H1 (cell line): ENCODE data around the gene TSPEAR. TPM values are rescaled to one million over a fixed set of nuclear protein-coding genes. Genes with fewer than 3 reads are reported as not detected.

Source experiments
- CTCF ChIA-PET: fragments of 300-600 bp; sonication (Branson Sonifier 250); formaldehyde crosslinking; loops from one replicate; lab custom pipeline; 2021; ENCODE audit not compliant: partially characterized antibody; lab: Charles Lee
- POLR2A ChIA-PET: fragments of 300-600 bp; sonication (Branson Sonifier 250); formaldehyde crosslinking; loops from one replicate; lab custom pipeline; 2021; ENCODE audit warnings: inconsistent platforms; ENCODE audit not compliant: partially characterized antibody; lab: Charles Lee
- DNase-seq, 2 experiments: peaks; one replicate each; pipeline versions ENCODE4 v3.0.0 to v3.0.0-alpha.2; 2010 to 2022; ENCODE audit warnings: low spot score in 2 of 2, low read depth in 1 of 2, mixed read lengths in 1 of 2
- FAIRE-seq: peaks from 2 replicates; lab custom pipeline; 2011; peaks lifted over from hg19 to GRCh38; lab: Jason Lieb, UNC
- H2AFZ ChIP-seq: 2 replicates; pipeline ENCODE4 v1.8.1; 2012; ENCODE audit warnings: low read length, inconsistent platforms
- H2AK5ac ChIP-seq: 2 replicates; pipeline ENCODE4 v1.6.1; 2013; ENCODE audit warnings: low read depth, low read length
- H2BK120ac ChIP-seq: replicated peaks from 2 replicates; pipeline ENCODE3; 2013; ENCODE audit warnings: low read depth, low read length, inconsistent platforms
- H2BK12ac ChIP-seq: 2 replicates; pipeline ENCODE4 v1.6.1; 2013; ENCODE audit warnings: low read depth, low read length
- H2BK15ac ChIP-seq: 2 replicates; pipeline ENCODE4 v1.6.1; 2013; ENCODE audit warnings: low read length
- H2BK20ac ChIP-seq: 2 replicates; pipeline ENCODE4 v1.6.1; 2013; ENCODE audit warnings: low read length
- H2BK5ac ChIP-seq: 2 replicates; pipeline ENCODE4 v1.6.1; 2013; ENCODE audit warnings: low read depth, low read length
- H3K14ac ChIP-seq: 2 replicates; pipeline ENCODE4 v1.6.1; 2013; ENCODE audit warnings: inconsistent platforms; ENCODE audit not compliant: insufficient read length
- H3K18ac ChIP-seq: 2 replicates; pipeline ENCODE4 v1.6.1; 2013; ENCODE audit warnings: low read length; ENCODE audit errors: extremely low read depth
- H3K23ac ChIP-seq: 2 replicates; pipeline ENCODE4 v1.6.1; 2013; ENCODE audit warnings: inconsistent platforms; ENCODE audit not compliant: insufficient read length
- H3K23me2 ChIP-seq: 2 replicates; pipeline ENCODE4 v1.6.1; 2013; ENCODE audit warnings: low read depth, low read length
- H3K27ac ChIP-seq: 2 replicates; pipeline ENCODE4 v1.6.1; 2011; ENCODE audit warnings: low read depth, low read length, inconsistent platforms
- H3K27me3 ChIP-seq, 4 experiments: replicated peaks in 1 of 4; 1 replicate in 1 of 4; 2 replicates in 3 of 4; pipeline versions ENCODE4 v1.6.1 to v1.8.1; 2011 to 2013; ENCODE audit warnings: low read length in 3 of 4, mild to moderate bottlenecking in 3 of 4, inconsistent platforms in 2 of 4, mixed read lengths in 2 of 4, moderate library complexity in 1 of 4; ENCODE audit not compliant: control insufficient read depth in 3 of 4, insufficient read depth in 3 of 4; ENCODE audit errors: extremely low read depth in 1 of 4
- H3K36me3 ChIP-seq, 4 experiments: 2 replicates each; pipeline versions ENCODE4 v1.6.1 to v1.8.1; 2011 to 2013; ENCODE audit warnings: mild to moderate bottlenecking in 4 of 4, low read length in 3 of 4, moderate library complexity in 2 of 4, control low read depth in 1 of 4, inconsistent platforms in 1 of 4; ENCODE audit not compliant: insufficient read depth in 4 of 4, control insufficient read depth in 2 of 4
- H3K4ac ChIP-seq: replicated peaks from 2 replicates; pipeline ENCODE3; 2013; ENCODE audit warnings: low read length, low read depth, mixed read lengths, inconsistent platforms; ENCODE audit not compliant: insufficient read length
- H3K4me1 ChIP-seq, 4 experiments: replicated peaks in 1 of 4; 1 replicate in 1 of 4; 2 replicates in 3 of 4; pipeline versions ENCODE4 v1.6.1 to v1.8.1; 2011 to 2013; ENCODE audit warnings: low read length in 3 of 4, inconsistent platforms in 2 of 4, mixed read lengths in 1 of 4; ENCODE audit not compliant: insufficient read depth in 4 of 4, control insufficient read depth in 3 of 4
- H3K4me2 ChIP-seq, 2 experiments: 2 replicates each; pipeline versions ENCODE4 v1.6.1 to v1.8.1; 2011 to 2013; ENCODE audit warnings: low read depth in 2 of 2, low read length in 2 of 2, control low read depth in 1 of 2, inconsistent platforms in 1 of 2, mild to moderate bottlenecking in 1 of 2; ENCODE audit not compliant: insufficient read depth in 1 of 2
- H3K4me3 ChIP-seq, 4 experiments: fragments of 200-600, 300-600 bp in 1 of 4; sonication (generic), shearing (Covaris generic), sonication (Bioruptor Twin) in 1 of 4; 2 replicates each; pipeline versions ENCODE4 v1.5.1 to v1.8.1; 2011 to 2016; ENCODE audit warnings: low read length in 4 of 4, low read depth in 3 of 4, control low read depth in 2 of 4, inconsistent platforms in 2 of 4, mild to moderate bottlenecking in 2 of 4, mixed read lengths in 1 of 4, moderate library complexity in 1 of 4; ENCODE audit not compliant: insufficient read depth in 2 of 4; ENCODE audit errors: extremely low read depth in 1 of 4
- H3K56ac ChIP-seq: replicated peaks from 2 replicates; pipeline ENCODE3; 2013; ENCODE audit warnings: low read depth, mild to moderate bottlenecking, mixed read lengths, low read length, inconsistent platforms; ENCODE audit not compliant: insufficient read length
- H3K79me1 ChIP-seq: 2 replicates; pipeline ENCODE4 v1.6.1; 2013; ENCODE audit warnings: low read depth, low read length, control low read depth
- H3K79me2 ChIP-seq, 2 experiments: 2 replicates each; pipeline versions ENCODE4 v1.6.1 to v1.8.1; 2012 to 2013; ENCODE audit warnings: low read length in 2 of 2, mild to moderate bottlenecking in 2 of 2, inconsistent platforms in 1 of 2; ENCODE audit not compliant: insufficient read depth in 2 of 2, control insufficient read depth in 1 of 2
- H3K9ac ChIP-seq, 4 experiments: replicated peaks in 1 of 4; 1 replicate in 1 of 4; 2 replicates in 3 of 4; pipeline versions ENCODE4 v1.6.1 to v1.8.1; 2011 to 2013; ENCODE audit warnings: low read depth in 3 of 4, low read length in 3 of 4, control low read depth in 2 of 4, mild to moderate bottlenecking in 2 of 4, moderate library complexity in 2 of 4, inconsistent platforms in 1 of 4; ENCODE audit errors: extremely low read depth in 1 of 4
- H3K9me3 ChIP-seq, 2 experiments: 2 replicates each; pipeline versions ENCODE4 v1.6.1 to v1.8.1; 2012 to 2013; ENCODE audit warnings: mild to moderate bottlenecking in 2 of 2, moderate library complexity in 2 of 2, control low read depth in 1 of 2, inconsistent platforms in 1 of 2, low read depth in 1 of 2, low read length in 1 of 2, mixed read lengths in 1 of 2; ENCODE audit not compliant: insufficient read depth in 2 of 2
- H4K20me1 ChIP-seq, 2 experiments: replicated peaks in 1 of 2; 2 replicates each; pipeline versions ENCODE3 to v1.8.1; 2011 to 2013; ENCODE audit warnings: inconsistent platforms in 2 of 2, low read length in 2 of 2, mild to moderate bottlenecking in 1 of 2; ENCODE audit not compliant: insufficient read depth in 2 of 2, control insufficient read depth in 1 of 2
- H4K5ac ChIP-seq: 2 replicates; pipeline ENCODE4 v1.6.1; 2013; ENCODE audit warnings: low read length, low read depth, mixed read lengths, inconsistent platforms; ENCODE audit not compliant: insufficient read length
- H4K8ac ChIP-seq: 2 replicates; pipeline ENCODE4 v1.8.0; 2013; ENCODE audit warnings: mild to moderate bottlenecking, moderate library complexity, low read length, inconsistent platforms; ENCODE audit not compliant: insufficient read depth; ENCODE audit errors: extremely low read depth
- H4K91ac ChIP-seq: replicated peaks from 2 replicates; pipeline ENCODE3; 2013; ENCODE audit warnings: low read length, mixed read lengths, inconsistent platforms; ENCODE audit not compliant: insufficient read length
- BRCA1 ChIP-seq: IDR thresholded peaks from 2 replicates; pipeline ENCODE4 v1.6.1; 2012; ENCODE audit warnings: low read depth, low read length, improper control_type of control experiment
- CHD1 ChIP-seq: IDR thresholded peaks from 2 replicates; pipeline ENCODE4 v1.6.1; 2012; ENCODE audit warnings: low read depth, low read length, improper control_type of control experiment
- CHD2 ChIP-seq: IDR thresholded peaks from 2 replicates; pipeline ENCODE4 v1.6.1; 2012; ENCODE audit warnings: low read length, improper control_type of control experiment
- CTBP2 ChIP-seq: IDR thresholded peaks from 2 replicates; pipeline ENCODE4 v1.7.0; 2011; ENCODE audit warnings: borderline replicate concordance, mild to moderate bottlenecking, moderate library complexity, mixed read lengths, low read length; ENCODE audit not compliant: insufficient read depth, insufficient read length
- EP300 ChIP-seq, 2 experiments: IDR thresholded peaks; 1 replicate in 1 of 2; 2 replicates in 1 of 2; pipeline ENCODE4 v1.6.1; 2011 to 2012; ENCODE audit warnings: low read depth in 2 of 2, low read length in 2 of 2, mild to moderate bottlenecking in 2 of 2, borderline replicate concordance in 1 of 2, inconsistent platforms in 1 of 2, moderate library complexity in 1 of 2
- FOSL1 ChIP-seq: IDR thresholded peaks from 2 replicates; pipeline ENCODE4 v1.6.1; 2011; ENCODE audit warnings: mild to moderate bottlenecking, low read depth, low read length, moderate library complexity; ENCODE audit not compliant: insufficient read depth
- JUN ChIP-seq: IDR thresholded peaks from 2 replicates; pipeline ENCODE4 v1.6.1; 2011; ENCODE audit warnings: low read depth, mild to moderate bottlenecking, improper control_type of control experiment, low read length
- POU5F1 ChIP-seq: IDR thresholded peaks from 2 replicates; pipeline ENCODE4 v1.6.1; 2011; ENCODE audit warnings: low read depth, mild to moderate bottlenecking, low read length, moderate library complexity
- SIN3A ChIP-seq, 2 experiments: IDR thresholded peaks in 1 of 2; conservative IDR thresholded peaks in 1 of 2; 2 replicates each; pipeline ENCODE4 v1.6.1; 2011 to 2012; ENCODE audit warnings: low read length in 2 of 2, improper control_type of control experiment in 1 of 2, low read depth in 1 of 2, mild to moderate bottlenecking in 1 of 2
- SRF ChIP-seq: IDR thresholded peaks from 2 replicates; pipeline ENCODE4 v1.6.1; 2011; ENCODE audit warnings: mild to moderate bottlenecking, low read depth, low read length, moderate library complexity
- TAF7 ChIP-seq: optimal IDR thresholded peaks from 2 replicates; pipeline ENCODE3; 2011; ENCODE audit warnings: low read depth, mild to moderate bottlenecking, inconsistent platforms, low read length, moderate library complexity, borderline replicate concordance
- WGBS, 2 experiments: shearing (Covaris generic) in 1 of 2; methylation state at CpG; one replicate each; pipeline versions ENCODE4 v1.1.6 to v1.1.7; 2013 to 2015; ENCODE audit warnings: low lambda C conversion rate in 2 of 2, mixed read lengths in 2 of 2, inconsistent platforms in 1 of 2, low coverage in 1 of 2, missing lambda C conversion rate in 1 of 2; ENCODE audit not compliant: insufficient replicate concordance in 2 of 2, insufficient coverage in 1 of 2, insufficient read length in 1 of 2; ENCODE audit errors: extremely low coverage in 1 of 2, missing lambda C conversion rate in 1 of 2; 5-methylcytosine and 5-hydroxymethylcytosine counted together
- polyA plus RNA-seq, 7 experiments: library from polyadenylated mRNA; depleted of rRNA in 3 of 7; stranded (reverse) in 5 of 7; unstranded in 2 of 7; fragments of >200 nt in 5 of 7; fragments of 200-250 nt in 2 of 7; gene quantifications; 1 replicate in 5 of 7; 2 replicates in 1 of 7; 4 replicates in 1 of 7; pipeline versions ENCODE4 v1.2.1 to v1.2.3, GENCODE V29; 2011 to 2013; ENCODE audit warnings: missing spikeins in 2 of 7, mixed read lengths in 2 of 7
- total RNA-seq: library from RNA; stranded (reverse); fragmentation: NEBNext Ultra II Directional; extraction: Animal tissue kit (Norgen Biotek cat#: 25700); gene quantifications from 2 replicates; pipeline ENCODE4 v1.2.1, GENCODE V29; 2021
- TF ChIP-seq, protein P1 (sequence below): IDR thresholded peaks from 2 replicates; pipeline ENCODE4 v1.6.1; 2012; ENCODE audit warnings: low read length, inconsistent platforms

TSPEAR gene
- total and polyA plus RNA-seq, 2 of the 8 experiments (the other 6 are each of a cell fraction or from before 2014, with no cell fraction given), result 0.58 to 0.89 TPM

DNA sequence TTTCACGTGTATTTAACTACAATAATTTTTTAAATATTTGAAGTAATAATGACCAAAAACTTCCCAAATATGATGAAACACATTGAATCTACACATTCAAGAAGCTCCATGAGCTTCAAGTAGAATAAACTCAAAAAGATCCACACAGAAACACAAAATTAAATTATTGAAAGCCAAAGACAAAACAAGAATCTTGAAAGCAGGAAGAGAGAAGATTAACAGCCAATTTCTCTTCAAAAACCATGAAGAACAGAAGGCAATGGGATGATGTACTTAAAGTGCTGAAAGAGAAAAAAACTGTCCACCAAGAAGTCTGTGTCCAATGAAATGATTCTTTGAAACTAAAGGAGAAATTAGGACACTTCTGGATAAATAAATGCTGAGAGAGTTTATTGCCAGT, 79.3 kb downstream of the TSPEAR start:
- Histone ChIP-seq H2BK20ac (no peak overlapping the region), H3K79me2 (no peaks in the 10 kb centered on the region), H3K4me3 (no peak overlapping the region), H4K5ac (no peak overlapping the region), H2AK5ac (no peak overlapping the region), H3K23me2 (no peaks in the 10 kb centered on the region), H4K91ac (no peak overlapping the region), H3K27me3 (no peaks in the 10 kb centered on the region), H4K8ac (no peak overlapping the region), H3K79me1 (no peaks in the 10 kb centered on the region), H3K56ac (no peak overlapping the region), H3K36me3 (no peaks in the 10 kb centered on the region), H3K18ac (no peak overlapping the region), H3K4me1 (no peaks in the 10 kb centered on the region; a peak in 2 of 7 replicates), H2BK5ac (no peak overlapping the region), H3K9ac (no peak overlapping the region), H3K4ac (no peak overlapping the region), H3K4me2 (no peak overlapping the region), H3K27ac (no peak overlapping the region), H2BK12ac (no peak overlapping the region), H2BK120ac (no peak overlapping the region), H2AFZ (no peak overlapping the region), H2BK15ac (no peak overlapping the region), H3K23ac (no peak overlapping the region), H3K9me3 (peaks cover 0 to 4% of the 10 kb centered on the region in 2 experiments; a peak in 1 of 4 replicates), H4K20me1 (peaks cover 0 to 3% of the 10 kb centered on the region in 2 experiments), H3K14ac (no peak overlapping the region)
- ChIA-PET CTCF (interaction anchor here (0.6 to 0.9 kb wide), 2 partner anchors 16 to 382 kb away, joined by 3 read pairs; no protein-coding TSS in a partner anchor), POLR2A (no interaction called here)
- WGBS, 2 experiments, result 83% methylated on average over 1 of the region's 1 CpG; no CpG with 5 or more reads in 1 of the 2 experiments
- FAIRE-seq (no peak), DNase-seq (no peak)
- TF ChIP-seq FOSL1 (no peak), EP300 (IDR thresholded peaks at IDR 0.05; ENCODE audit: borderline replicate concordance in 1 of 2, low read depth in 2 of 2, low read length in 2 of 2) (no peak), CTBP2 (no peak), SRF (no peak), BRCA1 (no peak), CHD1 (no peak), POU5F1 (no peak), TAF7 (no peak), CHD2 (no peak), JUN (no peak), SIN3A (conservative IDR thresholded peaks at IDR 0.05 in 1 of 2, IDR thresholded peaks at IDR 0.05 in 1 of 2; ENCODE audit: low read depth in 1 of 2, low read length in 2 of 2) (no peak)
- TF ChIP-seq, protein P1, sequence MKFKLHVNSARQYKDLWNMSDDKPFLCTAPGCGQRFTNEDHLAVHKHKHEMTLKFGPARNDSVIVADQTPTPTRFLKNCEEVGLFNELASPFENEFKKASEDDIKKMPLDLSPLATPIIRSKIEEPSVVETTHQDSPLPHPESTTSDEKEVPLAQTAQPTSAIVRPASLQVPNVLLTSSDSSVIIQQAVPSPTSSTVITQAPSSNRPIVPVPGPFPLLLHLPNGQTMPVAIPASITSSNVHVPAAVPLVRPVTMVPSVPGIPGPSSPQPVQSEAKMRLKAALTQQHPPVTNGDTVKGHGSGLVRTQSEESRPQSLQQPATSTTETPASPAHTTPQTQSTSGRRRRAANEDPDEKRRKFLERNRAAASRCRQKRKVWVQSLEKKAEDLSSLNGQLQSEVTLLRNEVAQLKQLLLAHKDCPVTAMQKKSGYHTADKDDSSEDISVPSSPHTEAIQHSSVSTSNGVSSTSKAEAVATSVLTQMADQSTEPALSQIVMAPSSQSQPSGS, result no peak
